Heart left ventricle (tissue), 16 donors: Measurements from ENCODE around the gene AFAP1L1. TPM values are rescaled to one million over a fixed set of nuclear protein-coding genes. Genes with fewer than 3 reads are reported as not detected.

ENCODE experiments used
- ATAC-seq, 4 donors: fragments of 200-7000 bp; cut with Tn5 transposase; one replicate each; pipeline ENCODE4 v1.9.1; 2020 to 2022; ENCODE audit warnings: moderate library complexity in 4 of 4, mild to moderate bottlenecking in 3 of 4, moderate number of reproducible peaks in 1 of 4
- DNase-seq, 5 donors: peaks; one replicate each; pipeline ENCODE4 v3.0.0-alpha.2; 2020
- H3K27ac ChIP-seq, 12 donors: fragments of 200-600 bp; sonication (generic) in 4 of 12; one replicate each; pipeline versions ENCODE4 v1.5.0 to v1.8.0; 2016 to 2022; ENCODE audit warnings: mild to moderate bottlenecking in 2 of 12
- H3K27me3 ChIP-seq, 9 donors: fragments of 200-600 bp; sonication (generic) in 2 of 9; one replicate each; pipeline versions ENCODE4 v1.5.1 to v1.8.0; 2016 to 2022; ENCODE audit warnings: mild to moderate bottlenecking in 3 of 9
- H3K36me3 ChIP-seq, 9 donors: fragments of 200-600 bp; sonication (generic) in 2 of 9; one replicate each; pipeline versions ENCODE4 v1.5.0 to v1.8.0; 2018 to 2022; ENCODE audit warnings: mild to moderate bottlenecking in 2 of 9
- H3K4me1 ChIP-seq, 12 donors: fragments of 200-600 bp; sonication (generic) in 4 of 12; one replicate each; pipeline versions ENCODE4 v1.5.0 to v1.8.0; 2016 to 2022; ENCODE audit warnings: mild to moderate bottlenecking in 3 of 12
- H3K4me3 ChIP-seq, 12 donors: fragments of 200-600 bp; sonication (generic) in 4 of 12; one replicate each; pipeline versions ENCODE4 v1.5.0 to v1.8.0; 2017 to 2022; ENCODE audit warnings: mild to moderate bottlenecking in 9 of 12, moderate library complexity in 4 of 12
- H3K9me3 ChIP-seq, 12 donors: fragments of 200-600 bp; sonication (generic) in 4 of 12; one replicate each; pipeline versions ENCODE4 v1.5.0 to v1.8.0; 2016 to 2022; ENCODE audit warnings: mild to moderate bottlenecking in 1 of 12
- POLR2A ChIP-seq, 2 donors: fragments of 450-650 bp; IDR thresholded peaks; one replicate each; pipeline ENCODE4 v1.6.1; 2017; ENCODE audit warnings: antibody characterized with exemption in 2 of 2, mild to moderate bottlenecking in 2 of 2, moderate library complexity in 2 of 2
- WGBS, 4 donors: extraction: QIAGEN DNeasy Blood & Tissue Kit in 2 of 4; methylation state at CpG; one replicate each; pipeline versions ENCODE4 v1.1.5 to v1.1.7; 2013 to 2018; 5-methylcytosine and 5-hydroxymethylcytosine counted together
- intact Hi-C, 10 donors: fragments of 100-400 bp; cut with DNase I; formaldehyde crosslinking; loops; one replicate each; pipeline versions ENCODE4 v1.11.1 to v1.14.2; 2022
- polyA plus RNA-seq, 2 donors: library from polyadenylated mRNA; stranded (reverse); fragments of 200-250 nt; gene quantifications; one replicate each; pipeline ENCODE4 v1.2.3, GENCODE V29; 2013
- total RNA-seq, 9 donors: library from RNA; depleted of rRNA in 2 of 9; stranded (reverse); fragments of >200 nt in 2 of 9; fragmentation: NEBNext Ultra II Directional in 3 of 9; extraction: Animal tissue kit (Norgen Biotek cat#: 25700) in 3 of 9; gene quantifications; one replicate each; pipeline versions ENCODE4 v1.1.0 to v1.2.4, GENCODE V29; 2016 to 2023
- TF ChIP-seq, protein P1 (sequence below), 12 donors: fragments of 200-600 bp; sonication (generic) in 4 of 12; IDR thresholded peaks; one replicate each; pipeline versions ENCODE4 v1.5.0 to v1.8.0; 2018 to 2022; ENCODE audit warnings: antibody characterized with exemption in 12 of 12, mild to moderate bottlenecking in 5 of 12
- donor health status: ischemic (EF 13 %, LVEDD 7.1; RV severe dilation, severe dysfunction).
- donor health status: healthy with polysubstance abuse.
- donor health status: DM: no; HTN: yes; CAD: no.
- donor health status: DM: no; HTN: no; CAD: no.
- donor health status: ischemic (EF 25% LVEDD 6.9; RV normal size, moderate dysfunction).
- donor health status: ischemic (EF 25% LVEDD 5.7; RV mildly dilated, moderate dysfunction).
- donor health status: healthy.
- donor health status: DM: yes; HTN: yes; CAD: no.
- donor health status: ischemic (EF 35%, LVEDD 5.7; RV mildly dilated, moderate dysfunction).
- donor health status: nonischemic (EF 11% LVEDD 7.7; RV severe dilation, severe dysfunction).
- donor health status: DM: yes; HTN: yes; CAD: no.
- donor health status: PGD.
- donor health status: ischemic (EF 29% LVEDD 5.4; RV normal size, mild dysfunction).
- donor health status: nonischemic (EF 23%, LVEDD 6.1; RV moderate dilation, normal function).

AFAP1L1 gene
- total and polyA plus RNA-seq, 11 donors = 30.4 to 57.7 (median 45.0) TPM

DNA sequence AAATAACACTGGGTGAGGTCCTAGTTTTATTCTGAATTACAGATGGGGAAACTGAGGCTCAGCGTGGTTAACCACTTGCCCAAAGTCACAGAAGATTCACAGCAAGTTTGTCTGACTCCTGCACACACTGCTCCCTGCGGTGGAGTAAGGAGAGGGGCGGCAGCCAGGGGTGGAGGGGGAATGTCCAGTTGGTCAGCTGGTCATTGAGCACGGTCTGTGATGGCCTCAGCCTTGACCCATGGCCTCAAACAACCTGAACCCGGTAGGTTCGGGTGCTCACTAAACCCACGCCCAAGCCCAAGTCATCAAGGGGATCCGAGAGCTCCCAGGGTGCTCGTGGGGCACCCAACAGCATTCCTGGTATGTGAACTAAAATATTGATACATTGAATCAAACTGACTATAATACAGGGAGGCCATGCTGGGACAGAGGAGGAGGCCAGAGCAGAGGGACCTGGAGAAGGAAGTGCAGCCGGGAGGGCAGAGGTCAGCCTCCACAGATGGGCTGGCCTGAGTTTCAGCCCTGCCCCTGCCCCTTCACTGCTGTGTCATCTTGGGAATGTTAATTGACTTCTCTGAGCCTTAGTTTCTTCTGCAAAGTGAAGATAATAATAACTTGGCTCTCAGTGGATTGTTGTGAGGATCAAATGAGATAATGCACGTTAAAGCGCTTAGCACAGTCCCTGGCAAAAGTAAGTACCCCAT lies 111.0 kb downstream of the AFAP1L1 start:
- H3K4me3 ChIP-seq = peak overlapping the region in 2 of 12 donors; percentile 13 to 20
- H3K27ac ChIP-seq = peak overlapping the region; percentile 74 to 98 (median 90)
- H3K27me3 ChIP-seq = no peaks in the 10 kb centered on the region
- no peak for DNase-seq
- peaks cover 8 to 76% (median 48%) of the 10 kb centered on the region in 12 donors for H3K4me1 ChIP-seq
- intact Hi-C loops = loop anchor here in 9 of 10 donors (1.0 to 5.0 kb wide), 9 partner anchors 46 to 235 kb away; no protein-coding TSS in a partner anchor
- no peaks in the 10 kb centered on the region for H3K9me3 ChIP-seq
- TF ChIP-seq, protein P1, sequence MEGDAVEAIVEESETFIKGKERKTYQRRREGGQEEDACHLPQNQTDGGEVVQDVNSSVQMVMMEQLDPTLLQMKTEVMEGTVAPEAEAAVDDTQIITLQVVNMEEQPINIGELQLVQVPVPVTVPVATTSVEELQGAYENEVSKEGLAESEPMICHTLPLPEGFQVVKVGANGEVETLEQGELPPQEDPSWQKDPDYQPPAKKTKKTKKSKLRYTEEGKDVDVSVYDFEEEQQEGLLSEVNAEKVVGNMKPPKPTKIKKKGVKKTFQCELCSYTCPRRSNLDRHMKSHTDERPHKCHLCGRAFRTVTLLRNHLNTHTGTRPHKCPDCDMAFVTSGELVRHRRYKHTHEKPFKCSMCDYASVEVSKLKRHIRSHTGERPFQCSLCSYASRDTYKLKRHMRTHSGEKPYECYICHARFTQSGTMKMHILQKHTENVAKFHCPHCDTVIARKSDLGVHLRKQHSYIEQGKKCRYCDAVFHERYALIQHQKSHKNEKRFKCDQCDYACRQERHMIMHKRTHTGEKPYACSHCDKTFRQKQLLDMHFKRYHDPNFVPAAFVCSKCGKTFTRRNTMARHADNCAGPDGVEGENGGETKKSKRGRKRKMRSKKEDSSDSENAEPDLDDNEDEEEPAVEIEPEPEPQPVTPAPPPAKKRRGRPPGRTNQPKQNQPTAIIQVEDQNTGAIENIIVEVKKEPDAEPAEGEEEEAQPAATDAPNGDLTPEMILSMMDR (IDR thresholded peaks at IDR 0.05) = no peak
- TF ChIP-seq POLR2A (IDR thresholded peaks at IDR 0.05) = no peak
- no peak for ATAC-seq
- no peaks in the 10 kb centered on the region for H3K36me3 ChIP-seq
- WGBS, 4 donors = 72 to 80% (median 74%) methylated on average over 7 to 12 of the region's 12 CpGs

DNA sequence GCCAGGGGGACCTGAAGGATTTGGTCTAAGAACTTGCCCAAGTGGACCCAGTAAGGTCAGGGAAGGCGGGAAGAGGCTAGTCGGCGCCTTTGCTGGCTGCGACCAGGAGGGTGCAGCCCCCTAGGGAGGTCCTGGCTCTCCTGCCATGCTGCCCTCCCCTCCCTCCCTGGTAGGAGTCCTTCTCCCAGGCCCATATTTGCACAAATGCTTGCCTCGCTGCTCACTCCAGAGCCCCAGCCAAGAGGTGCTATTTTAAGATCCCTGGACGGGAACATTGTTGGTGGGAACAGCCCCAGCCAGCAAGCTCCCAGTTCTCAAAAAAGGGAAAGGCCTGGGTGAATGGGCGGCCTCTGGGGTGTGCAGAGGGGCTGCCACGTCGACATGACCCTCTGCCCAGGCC lies 111.7 kb downstream of the AFAP1L1 start:
- peaks cover 0 to 2% (median 0%) of the 10 kb centered on the region in 12 donors for H3K9me3 ChIP-seq
- 21 to 40% (median 31%) methylated on average over 5 to 9 of the region's 9 CpGs for WGBS, 4 donors
- peak; percentile 72 to 80 (median 76) for ATAC-seq
- DNase-seq = peak; percentile 75 to 88 (median 80)
- intact Hi-C loops = loop anchor here in 9 of 10 donors (2.0 to 5.0 kb wide), 6 partner anchors 45 to 234 kb away; no protein-coding TSS in a partner anchor
- H3K4me3 ChIP-seq = no peak overlapping the region
- H3K27me3 ChIP-seq = no peaks in the 10 kb centered on the region
- no peaks in the 10 kb centered on the region for H3K36me3 ChIP-seq
- TF ChIP-seq, protein P1 (IDR thresholded peaks at IDR 0.05) = no peak
- TF ChIP-seq POLR2A (IDR thresholded peaks at IDR 0.05) = no peak
- peak overlapping the region; percentile 74 to 98 (median 90) for H3K27ac ChIP-seq
- H3K4me1 ChIP-seq = peaks cover 8 to 83% (median 53%) of the 10 kb centered on the region in 12 donors

DNA sequence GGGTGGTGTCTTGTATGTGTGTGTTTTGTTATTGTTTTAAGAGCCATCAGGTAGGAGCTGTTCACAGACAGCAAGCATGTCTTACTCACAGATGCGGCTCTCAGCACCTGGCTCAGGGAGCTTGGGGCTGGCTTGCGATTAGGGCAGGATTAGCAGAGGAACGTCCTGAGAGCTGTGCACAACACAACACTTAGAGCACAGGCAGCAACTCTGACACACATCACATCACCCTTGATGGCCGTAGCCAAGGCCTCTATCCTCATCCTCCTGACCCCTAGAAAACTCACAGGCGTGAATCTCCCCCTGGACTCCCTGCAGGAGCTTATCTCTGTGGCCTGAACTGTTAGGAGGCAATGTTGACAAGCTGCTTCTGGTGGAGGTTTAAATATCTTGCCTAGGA lies 114.5 kb downstream of the AFAP1L1 start:
- 39 to 52% (median 42%) methylated on average over 5 of the region's 5 CpGs for WGBS, 4 donors
- ATAC-seq (peak in 2 of 4 donors; percentile 4 to 7), DNase-seq (peak in 1 of 5 donors; percentile 37)
- H3K27ac ChIP-seq = peak overlapping the region; percentile 51 to 98 (median 90)
- intact Hi-C loops = loop anchor here in 4 of 10 donors (2.0 to 5.0 kb wide), 2 partner anchors 36 to 37 kb away; no protein-coding TSS in a partner anchor
- H3K9me3 ChIP-seq = peaks cover 0 to 5% (median 0%) of the 10 kb centered on the region in 12 donors
- TF ChIP-seq POLR2A (IDR thresholded peaks at IDR 0.05) = no peak
- TF ChIP-seq, protein P1 (IDR thresholded peaks at IDR 0.05) = no peak
- no peaks in the 10 kb centered on the region for H3K27me3 ChIP-seq
- H3K36me3 ChIP-seq = no peaks in the 10 kb centered on the region
- peaks cover 8 to 96% (median 62%) of the 10 kb centered on the region in 12 donors for H3K4me1 ChIP-seq
- H3K4me3 ChIP-seq = no peak overlapping the region

DNA sequence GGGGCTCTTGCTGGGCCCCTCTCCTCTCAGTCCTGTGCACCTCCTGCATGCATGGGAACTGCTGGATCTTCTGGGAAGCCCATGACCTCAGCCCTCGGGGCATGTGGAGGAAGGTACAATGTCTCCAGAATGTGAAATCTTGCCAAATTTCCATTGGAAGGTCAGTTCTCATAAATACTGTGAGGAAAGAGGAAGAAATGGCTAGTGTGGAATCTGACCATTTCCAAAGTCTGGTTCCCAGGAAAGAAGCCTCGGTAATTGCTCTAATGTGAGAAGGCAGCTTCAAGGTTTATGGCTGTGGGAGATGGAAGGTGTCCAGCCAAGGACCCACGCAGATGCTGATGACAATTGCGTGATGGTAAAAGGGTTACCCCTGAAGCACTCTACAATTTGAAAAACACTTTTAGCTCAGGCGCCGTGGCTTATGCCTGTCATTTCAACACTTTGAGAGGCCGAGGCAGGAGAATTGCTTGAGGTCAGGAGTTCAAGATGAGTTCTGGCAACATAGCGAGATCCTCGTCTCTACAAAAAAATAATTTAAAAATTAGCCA lies 115.5 kb downstream of the AFAP1L1 start:
- intact Hi-C loops = loop anchor here in 4 of 10 donors (2.0 to 5.0 kb wide), 2 partner anchors 35 to 36 kb away; no protein-coding TSS in a partner anchor
- Histone ChIP-seq H3K4me3 (no peak overlapping the region), H3K27me3 (no peaks in the 10 kb centered on the region), H3K27ac (peak overlapping the region; percentile 51 to 98 (median 90)), H3K9me3 (peaks cover 0 to 5% (median 0%) of the 10 kb centered on the region in 12 donors), H3K4me1 (peaks cover 8 to 91% (median 56%) of the 10 kb centered on the region in 12 donors), H3K36me3 (no peaks in the 10 kb centered on the region)
- TF ChIP-seq POLR2A (IDR thresholded peaks at IDR 0.05) = no peak
- TF ChIP-seq, protein P1 (IDR thresholded peaks at IDR 0.05) = no peak
- DNase-seq (peak in 3 of 5 donors; percentile 55 to 68 (median 55)), ATAC-seq (no peak)
- WGBS, 4 donors = 36 to 46% (median 42%) methylated on average over 9 of the region's 9 CpGs
